Tibial nerve (tissue), 3 donors: Measurements from ENCODE around the gene PDXDC1.
"Not testable (repeated sequence)": the region's sequence is repeated elsewhere in the genome, so short reads cannot be mapped to it uniquely, and the experiment has no call there.

Experiments used
- CTCF ChIP-seq, 5 experiments: fragments of 200-600 bp in 3 of 5; fragments of 450-650 bp in 2 of 5; sonication (generic) in 3 of 5; IDR thresholded peaks; one replicate each; pipeline ENCODE4 v1.5.1; 2016 to 2019; ENCODE audit warnings: antibody characterized with exemption in 5 of 5, mild to moderate bottlenecking in 3 of 5, moderate library complexity in 2 of 5
- POLR2A ChIP-seq, 2 donors: fragments of 450-650 bp; IDR thresholded peaks; one replicate each; pipeline ENCODE4 v1.6.1; 2017; ENCODE audit warnings: antibody characterized with exemption in 2 of 2, mild to moderate bottlenecking in 2 of 2, moderate library complexity in 2 of 2

GRCh38 chr16:15130943-15131700 is 156.3 kb downstream of the PDXDC1 start:
- TF ChIP-seq CTCF, POLR2A (IDR thresholded peaks at IDR 0.05): not testable (repeated sequence)
